Right ventricle myocardium superior (tissue), 1 donor: ENCODE measurements around the gene LRRC8D. TPM values are rescaled to one million over a fixed set of nuclear protein-coding genes. Genes with fewer than 3 reads are reported as not detected.

ENCODE experiments used
- total RNA-seq: library from RNA; stranded (reverse); fragmentation: NEBNext Ultra II Directional; extraction: Animal tissue kit (Norgen Biotek cat#: 25700); gene quantifications from one replicate; pipeline ENCODE4 v1.2.1, GENCODE V29; 2021
- donor health status: DM: no; HTN: yes; CAD: no; lungs with severe emphysema.

The LRRC8D gene
- total RNA-seq, 1 donor from 2014 or later, result 5.1 TPM

Other genes starting within 250 kb of the LRRC8D start
- gene LRRC8C, start 187.9 kb upstream of the LRRC8D start, total RNA-seq, result 5.9 TPM
- 16.3 TPM for gene ZNF326, start 174.1 kb downstream of the LRRC8D start, total RNA-seq